ENCODE results near the gene VPS51.

GRCh38 chr11:65100674-65101350 lies 4.8 kb downstream of the VPS51 start:
- TF ChIP-seq POLR2AphosphoS5 (IDR thresholded peaks at IDR 0.05; ENCODE audit: borderline replicate concordance, low read depth, low read length) (no peak), EZH2 (IDR thresholded peaks at IDR 0.05) (no peak), FOXP2 (optimal IDR thresholded peaks at IDR 0.05; ENCODE audit: control extremely low read depth, extremely low read length, insufficient read depth) (no peak)

Measured in SK-N-MC (cell line).